SK-N-SH (cell line): ENCODE results near the gene ROPN1L. TPM values are rescaled to one million over a fixed set of nuclear protein-coding genes. Genes with fewer than 3 reads are reported as not detected.

Source experiments
- CTCF ChIA-PET: fragments of 300-600, 350-600 bp; formaldehyde crosslinking; extraction: SDS; loops from one replicate; lab custom pipeline; 2021; lab: Yijun Ruan, JAX
- POLR2A ChIA-PET: fragments of 350-600 bp; sonication (Branson Sonifier 250); formaldehyde crosslinking; extraction: SDS; loops from one replicate; lab custom pipeline; 2020; ENCODE audit warnings: antibody characterized with exemption, inconsistent platforms; lab: Yijun Ruan, JAX
- DNase-seq: peaks from one replicate; pipeline ENCODE4 v3.0.0; 2012
- H2AFZ ChIP-seq: fragments of 200-600 bp; sonication (generic); 2 replicates; pipeline ENCODE4 v1.8.1; 2016; ENCODE audit warnings: antibody characterized with exemption, mild to moderate bottlenecking, low read depth
- H3F3A ChIP-seq: fragments of 200-600 bp; sonication (generic); replicated peaks from 2 replicates; pipeline ENCODE3; 2016; ENCODE audit warnings: antibody characterized with exemption, mild to moderate bottlenecking; ENCODE audit not compliant: insufficient read depth
- H3K27ac ChIP-seq, 2 experiments: fragments of 200-500 bp in 1 of 2; fragments of 200-600 bp in 1 of 2; sonication (Bioruptor generic) in 1 of 2; sonication (generic), shearing (Covaris generic) in 1 of 2; 2 replicates each; pipeline versions ENCODE4 v1.5.1 to v1.6.1; 2014 to 2016; ENCODE audit warnings: low read depth in 2 of 2, inconsistent platforms in 1 of 2, low read length in 1 of 2, mild to moderate bottlenecking in 1 of 2, mixed read lengths in 1 of 2
- H3K27me3 ChIP-seq: fragments of 200-600 bp; sonication (generic), shearing (Covaris generic); 2 replicates; pipeline ENCODE4 v1.6.1; 2016; ENCODE audit warnings: mixed run types; ENCODE audit not compliant: insufficient read depth
- H3K36me3 ChIP-seq, 2 experiments: fragments of 200-500 bp in 1 of 2; fragments of 200-600 bp in 1 of 2; sonication (Bioruptor generic) in 1 of 2; sonication (generic) in 1 of 2; replicated peaks in 1 of 2; 2 replicates each; pipeline versions ENCODE3 to v1.5.1; 2014 to 2016; ENCODE audit warnings: low read length in 1 of 2, mild to moderate bottlenecking in 1 of 2; ENCODE audit not compliant: insufficient read depth in 2 of 2, control insufficient read depth in 1 of 2
- H3K4me1 ChIP-seq, 2 experiments: fragments of 200-500 bp in 1 of 2; fragments of 200-600 bp in 1 of 2; sonication (Bioruptor generic) in 1 of 2; sonication (generic), shearing (Covaris generic) in 1 of 2; 2 replicates each; pipeline versions ENCODE4 v1.5.1 to v1.6.1; 2014 to 2016; ENCODE audit warnings: low read depth in 1 of 2, low read length in 1 of 2, mixed run types in 1 of 2; ENCODE audit not compliant: insufficient read depth in 2 of 2, control insufficient read depth in 1 of 2
- H3K4me2 ChIP-seq: fragments of 200-600 bp; sonication (generic), shearing (Covaris generic); 2 replicates; pipeline ENCODE4 v1.6.1; 2017; ENCODE audit warnings: mixed run types
- H3K4me3 ChIP-seq, 2 experiments: fragments of 200-500 bp in 1 of 2; fragments of 200-600 bp in 1 of 2; sonication (Bioruptor generic) in 1 of 2; sonication (generic), shearing (Covaris generic) in 1 of 2; 2 replicates each; pipeline versions ENCODE4 v1.5.1 to v1.8.1; 2014 to 2016; ENCODE audit warnings: low read depth in 2 of 2, inconsistent platforms in 1 of 2, low read length in 1 of 2, mild to moderate bottlenecking in 1 of 2, mixed read lengths in 1 of 2, moderate library complexity in 1 of 2
- H3K79me2 ChIP-seq: fragments of 200-600 bp; sonication (generic); 2 replicates; pipeline ENCODE4 v1.8.1; 2017; ENCODE audit warnings: mild to moderate bottlenecking; ENCODE audit not compliant: insufficient read depth
- H3K9ac ChIP-seq: fragments of 200-600 bp; sonication (generic); 2 replicates; pipeline ENCODE4 v1.6.1; 2017; ENCODE audit warnings: mixed run types
- H3K9me2 ChIP-seq: fragments of 200-600 bp; sonication (generic); 2 replicates; pipeline ENCODE4 v1.6.1; 2017; ENCODE audit warnings: mixed run types
- H3K9me3 ChIP-seq: fragments of 200-600 bp; sonication (generic); 2 replicates; pipeline ENCODE4 v1.6.1; 2017; ENCODE audit warnings: mixed run types, mild to moderate bottlenecking, moderate library complexity
- H4K20me1 ChIP-seq: fragments of 200-600 bp; sonication (generic); 2 replicates; pipeline ENCODE4 v1.6.1; 2017; ENCODE audit warnings: mild to moderate bottlenecking, mixed run types; ENCODE audit not compliant: insufficient read depth
- FOSL2 ChIP-seq: IDR thresholded peaks from 2 replicates; pipeline ENCODE4 v1.4.0; 2012; ENCODE audit warnings: low read depth, mild to moderate bottlenecking, moderate library complexity, borderline replicate concordance
- FOXJ3 ChIP-seq: sonication (generic); formaldehyde crosslinking; IDR thresholded peaks from 2 replicates; pipeline ENCODE4 v1.5.1; 2020; ENCODE audit warnings: mild to moderate bottlenecking, missing genetic modification reagents
- FOXM1 ChIP-seq: IDR thresholded peaks from 2 replicates; pipeline ENCODE4 v1.4.0; 2012; ENCODE audit warnings: low read depth, mild to moderate bottlenecking
- GABPA ChIP-seq: IDR thresholded peaks from 2 replicates; pipeline ENCODE4 v1.4.0; 2012; ENCODE audit warnings: low read depth, mild to moderate bottlenecking
- JUND ChIP-seq: IDR thresholded peaks from 2 replicates; pipeline ENCODE4 v1.4.0; 2012
- MAX ChIP-seq: IDR thresholded peaks from 2 replicates; pipeline ENCODE4 v1.4.0; 2012; ENCODE audit warnings: low read depth
- MEF2A ChIP-seq: IDR thresholded peaks from 2 replicates; pipeline ENCODE4 v1.4.0; 2012; ENCODE audit warnings: low read depth, borderline replicate concordance
- PBX3 ChIP-seq: IDR thresholded peaks from 2 replicates; pipeline ENCODE4; 2012
- RAD21 ChIP-seq: IDR thresholded peaks from 2 replicates; pipeline ENCODE4 v1.6.1; 2012; ENCODE audit warnings: mild to moderate bottlenecking, low read length
- SIN3A ChIP-seq: IDR thresholded peaks from 2 replicates; pipeline ENCODE4 v1.6.1; 2012; ENCODE audit warnings: low read depth, mild to moderate bottlenecking, low read length, moderate library complexity, borderline replicate concordance
- TCF12 ChIP-seq: IDR thresholded peaks from 2 replicates; pipeline ENCODE4 v1.4.0; 2012
- WGBS: methylation state at CpG from one replicate; pipeline ENCODE4 v1.1.6; 2017; ENCODE audit warnings: low lambda C conversion rate; 5-methylcytosine and 5-hydroxymethylcytosine counted together
- polyA plus RNA-seq, 3 experiments: library from polyadenylated mRNA; depleted of rRNA; stranded (reverse); fragments of >200 nt; gene quantifications; 2 replicates each; pipeline ENCODE4 v1.2.3, GENCODE V29; 2012

ROPN1L gene
- polyA plus RNA-seq, 1 of the 3 experiments (the other 2 are of a cell fraction) = 0.31 TPM

GRCh38 chr5:10488144-10488543 is 46.5 kb downstream of the ROPN1L start:
- H3K27ac ChIP-seq = no peak overlapping the region
- H3K79me2 ChIP-seq = no peaks in the 10 kb centered on the region
- H3K4me1 ChIP-seq = peaks cover 0 to 14% of the 10 kb centered on the region in 2 experiments; a peak in 1 of 4 replicates
- H3K27me3 ChIP-seq = no peaks in the 10 kb centered on the region
- no peak overlapping the region for H3K4me3 ChIP-seq
- no peak overlapping the region for H3K4me2 ChIP-seq
- H3K36me3 ChIP-seq = no peaks in the 10 kb centered on the region
- 88% methylated on average over 6 of the region's 6 CpGs for WGBS
- POLR2A ChIA-PET = no interaction called here
- DNase-seq = no peak
- no peak for TF ChIP-seq PBX3
- TF ChIP-seq TCF12 = no peak
- TF ChIP-seq JUND = no peak
- no peak for TF ChIP-seq FOXJ3
- no peak for TF ChIP-seq FOXM1
- TF ChIP-seq SIN3A = no peak
- no peak for TF ChIP-seq MAX
- TF ChIP-seq FOSL2 = no peak
- no peak for TF ChIP-seq RAD21
- no peak for TF ChIP-seq GABPA
- TF ChIP-seq MEF2A = no peak
- no peak overlapping the region for H3K9ac ChIP-seq
- no peaks in the 10 kb centered on the region for H3K9me2 ChIP-seq
- H3F3A ChIP-seq = no peaks in the 10 kb centered on the region
- H4K20me1 ChIP-seq = no peaks in the 10 kb centered on the region
- CTCF ChIA-PET = interaction anchor here (0.9 kb wide), 1 partner anchor 139 kb away, joined by 4 read pairs; no protein-coding TSS in a partner anchor
- H2AFZ ChIP-seq = no peak overlapping the region
- H3K9me3 ChIP-seq = no peaks in the 10 kb centered on the region

GRCh38 chr5:10489810-10490426 is 48.2 kb downstream of the ROPN1L start:
- Histone ChIP-seq H3K27me3 (no peaks in the 10 kb centered on the region), H2AFZ (no peak overlapping the region; the same call in 1 of the 2 replicates), H3K4me2 (no peak overlapping the region), H4K20me1 (no peaks in the 10 kb centered on the region), H3K4me3 (no peak overlapping the region), H3F3A (no peaks in the 10 kb centered on the region), H3K9me2 (no peaks in the 10 kb centered on the region), H3K9ac (no peak overlapping the region), H3K79me2 (no peaks in the 10 kb centered on the region), H3K36me3 (no peaks in the 10 kb centered on the region), H3K27ac (no peak overlapping the region), H3K9me3 (no peaks in the 10 kb centered on the region), H3K4me1 (peaks cover 0 to 11% of the 10 kb centered on the region in 2 experiments; a peak in 1 of 4 replicates)
- WGBS = 79% methylated on average over 8 of the region's 8 CpGs
- ChIA-PET CTCF (interaction anchor here (1.0 to 1.9 kb wide), 2 partner anchors 37 to 143 kb away, joined by 3 to 5 read pairs; no protein-coding TSS in a partner anchor), POLR2A (no interaction called here)
- DNase-seq = no peak
- TF ChIP-seq MEF2A = no peak
